Measurements from ENCODE around the gene GALNT7.

GALNT7 gene

GRCh38 chr4:173242466-173243250 is 74.0 kb downstream of the GALNT7 start:
- no peak for FAIRE-seq

DNA sequence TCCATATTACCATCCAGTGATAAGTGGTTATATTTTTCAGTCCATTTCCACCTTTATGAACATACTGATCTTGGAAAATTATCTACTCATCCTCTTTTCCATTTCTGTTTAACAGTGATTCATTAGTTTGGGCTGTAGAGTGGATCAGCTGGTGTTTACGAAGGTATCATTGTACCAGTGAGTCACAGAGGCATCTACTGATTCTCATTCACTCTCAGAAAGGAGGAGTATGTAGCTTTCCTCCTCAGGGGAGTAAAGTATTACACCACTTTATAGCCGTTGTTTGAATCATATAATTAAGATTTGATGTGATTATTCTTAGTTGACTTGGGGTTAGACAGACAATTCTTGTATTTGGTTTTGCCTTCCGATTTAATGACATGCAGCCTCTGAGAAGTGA is 74.7 kb downstream of the GALNT7 start:
- FAIRE-seq: no peak

DNA sequence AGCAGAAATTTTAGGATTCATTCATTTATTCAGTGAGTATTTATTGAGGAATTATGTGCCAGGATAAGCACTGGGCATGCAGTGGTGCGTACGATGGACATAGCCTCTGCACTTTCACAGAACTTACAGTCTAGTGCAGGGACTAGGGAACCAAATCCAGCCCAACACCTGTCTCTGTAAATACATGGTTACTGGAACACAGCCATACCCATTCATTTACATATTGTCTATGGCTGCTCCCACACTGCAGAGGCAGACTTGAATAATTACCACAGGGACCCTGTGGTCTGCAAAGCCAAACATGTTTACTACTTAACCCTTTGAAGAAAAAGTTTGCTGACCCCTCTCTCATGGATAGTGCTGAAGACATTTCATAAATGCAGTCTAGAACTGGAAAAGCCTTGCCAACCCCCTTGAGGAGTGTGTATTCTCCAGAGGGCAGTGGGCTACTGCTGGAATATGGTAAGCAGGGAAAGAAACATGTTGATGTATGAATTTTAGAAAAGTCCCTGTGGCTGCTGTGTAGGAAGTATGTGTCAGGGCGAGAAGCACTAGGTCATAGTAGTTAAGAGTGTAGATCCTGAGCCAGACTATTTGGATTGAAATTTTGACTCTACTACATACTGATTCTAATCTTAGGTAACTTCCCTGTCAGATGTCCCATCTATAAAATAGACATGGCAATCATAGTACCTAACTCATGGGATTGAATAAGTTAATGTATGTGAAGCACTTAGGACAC is 75.5 kb downstream of the GALNT7 start:
- FAIRE-seq: no peak

GRCh38 chr4:173245952-173246351 is 77.3 kb downstream of the GALNT7 start:
- no peak for FAIRE-seq

GRCh38 chr4:173246719-173247118 is 78.1 kb downstream of the GALNT7 start:
- FAIRE-seq: no peak

DNA sequence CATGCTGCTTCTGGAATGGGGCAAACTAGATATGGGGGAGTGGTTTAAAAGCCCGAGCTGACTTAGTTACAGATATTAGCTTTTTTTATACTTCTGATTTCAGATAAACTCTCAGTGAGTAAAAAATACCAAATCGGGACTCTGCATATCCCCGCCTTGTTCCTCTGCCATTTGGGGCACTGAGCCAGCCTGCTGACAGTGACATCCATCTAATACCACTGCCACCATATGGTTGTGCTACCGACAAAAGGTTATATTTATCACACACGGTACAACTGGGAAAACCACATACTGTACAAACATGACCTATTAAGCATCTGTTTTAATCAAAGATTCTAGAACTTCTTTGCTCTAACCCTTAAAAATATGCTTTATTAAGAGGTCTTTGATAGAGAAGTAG is 78.7 kb downstream of the GALNT7 start:
- FAIRE-seq: no peak

- FAIRE-seq: no peak
Observed at GRCh38 chr4:173248690-173249089, 80.1 kb downstream of the GALNT7 start.

- no peak for FAIRE-seq
Observed at GRCh38 chr4:173252024-173252935, 83.7 kb downstream of the GALNT7 start.

DNA sequence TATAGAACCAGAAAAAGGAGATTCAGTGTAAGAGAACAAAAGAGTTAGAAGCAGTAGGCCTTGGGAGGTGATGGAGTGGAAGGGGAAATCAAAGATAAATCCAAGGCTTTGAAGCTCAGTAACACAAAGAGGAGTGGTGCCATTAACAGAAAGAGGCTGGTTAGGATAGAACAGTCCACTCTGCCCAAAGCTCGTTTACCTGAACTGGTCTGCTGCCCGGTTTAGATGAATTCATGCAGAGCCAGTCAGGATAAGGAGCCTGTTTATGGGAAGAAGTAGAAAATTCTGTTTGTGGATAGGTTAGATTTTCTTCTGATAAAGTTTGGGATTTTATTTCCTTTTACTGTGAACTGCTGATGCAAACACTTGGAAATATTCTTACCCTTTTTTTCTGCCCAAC is 85.0 kb downstream of the GALNT7 start:
- no peak for FAIRE-seq

DNA sequence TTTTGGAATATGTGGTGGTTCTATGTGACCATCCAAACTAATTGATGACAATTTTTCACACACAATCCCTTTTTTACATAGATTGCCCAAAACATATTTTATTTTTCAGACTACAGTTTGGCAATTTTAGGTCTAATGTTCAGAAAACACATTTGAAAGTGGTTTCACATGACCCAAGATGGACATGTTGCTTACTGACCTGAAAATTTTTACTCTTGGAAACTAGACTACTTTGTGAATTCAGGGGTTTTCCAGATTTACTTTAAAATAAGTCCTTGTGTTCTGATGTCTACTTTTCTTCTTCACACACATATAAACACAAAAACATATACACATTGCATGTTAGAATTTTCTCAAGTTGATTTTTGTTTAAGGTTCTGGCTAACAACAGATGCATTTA is 86.0 kb downstream of the GALNT7 start:
- FAIRE-seq: no peak

DNA sequence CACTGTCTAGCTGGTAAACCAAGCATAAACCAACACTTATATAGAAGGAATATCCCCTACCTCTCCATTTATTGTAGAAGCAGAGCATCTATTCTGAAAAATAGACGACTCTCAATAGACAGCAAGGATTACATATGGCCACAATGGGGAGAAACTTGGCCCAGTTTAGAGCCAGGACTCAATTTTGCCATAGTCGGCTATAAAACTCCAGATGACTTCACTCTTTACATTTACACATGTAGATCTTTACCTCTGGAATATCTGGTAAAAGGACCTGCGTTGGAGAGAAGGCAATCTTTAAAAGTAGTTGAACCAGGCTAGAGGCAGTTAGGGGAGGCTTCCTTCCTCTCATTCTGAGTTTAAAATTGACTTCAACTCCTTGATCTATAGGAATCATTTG is 88.2 kb downstream of the GALNT7 start:
- no peak for FAIRE-seq

GRCh38 chr4:173257732-173258717 is 89.4 kb downstream of the GALNT7 start:
- FAIRE-seq: peak; percentile 81

GRCh38 chr4:173258866-173259265 is 90.3 kb downstream of the GALNT7 start:
- FAIRE-seq: no peak

GRCh38 chr4:173259310-173259709 is 90.7 kb downstream of the GALNT7 start:
- FAIRE-seq: no peak

DNA sequence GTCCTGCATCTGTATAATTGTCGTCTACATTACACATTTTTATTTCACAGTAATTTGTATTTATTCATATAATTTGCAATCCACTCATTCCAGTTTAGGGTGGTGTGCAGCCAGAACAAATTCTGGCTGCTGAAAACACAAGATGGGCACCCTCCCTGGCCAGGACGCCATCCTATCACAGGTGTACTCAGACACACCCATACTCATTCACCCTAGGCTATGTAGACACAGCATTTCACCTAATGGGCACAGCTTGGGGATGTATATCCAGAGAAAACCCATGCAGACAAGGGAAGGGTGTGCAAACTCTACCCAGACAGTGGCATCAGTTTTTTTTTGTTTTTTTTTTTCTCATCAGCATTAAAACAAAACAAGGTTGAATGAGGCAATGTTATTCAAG is 92.4 kb downstream of the GALNT7 start:
- no peak for FAIRE-seq

- FAIRE-seq: no peak
Observed at GRCh38 chr4:173262375-173262774, 93.8 kb downstream of the GALNT7 start.

- no peak for FAIRE-seq
Observed at GRCh38 chr4:173264245-173264644, 95.6 kb downstream of the GALNT7 start.

GRCh38 chr4:173264684-173265185 is 96.1 kb downstream of the GALNT7 start:
- FAIRE-seq: no peak

DNA sequence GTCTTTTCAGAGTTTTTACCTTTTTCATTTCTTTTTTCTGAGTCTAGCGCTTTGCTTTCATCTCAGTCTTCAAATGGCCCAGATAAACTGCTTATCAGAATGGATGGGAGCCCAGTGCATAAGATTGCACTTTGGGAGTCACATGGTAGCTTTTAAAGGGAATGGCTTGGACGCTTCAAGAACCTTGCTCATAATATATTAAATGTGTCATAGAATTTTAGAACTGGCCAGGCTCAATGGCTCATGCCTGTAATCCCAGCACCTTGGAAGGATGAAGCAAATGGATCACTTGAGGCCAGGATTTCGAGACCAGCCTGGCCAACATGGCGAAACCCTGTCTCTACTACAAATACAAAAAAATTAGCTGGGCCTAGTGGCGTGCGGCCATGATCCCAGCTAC is 97.1 kb downstream of the GALNT7 start:
- FAIRE-seq: no peak

DNA sequence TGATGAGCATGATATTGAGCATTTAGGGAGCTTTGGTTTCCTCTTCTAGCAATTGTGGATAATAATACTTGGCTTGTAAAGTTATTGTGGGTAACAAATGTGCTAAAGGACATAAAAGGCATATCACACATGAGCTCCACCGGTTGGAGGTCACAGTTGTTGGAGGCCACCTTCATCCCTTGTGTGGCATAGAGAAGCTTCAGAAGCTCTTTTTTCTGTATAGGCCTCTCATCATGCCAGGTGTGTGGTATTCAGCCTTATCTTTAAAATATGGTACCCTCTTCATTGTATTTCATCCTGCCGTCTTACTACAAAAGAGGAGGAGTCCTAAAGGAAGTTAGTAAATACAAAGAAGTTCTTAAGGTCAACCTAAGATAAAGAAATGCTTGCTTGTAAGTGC is 99.1 kb downstream of the GALNT7 start:
- FAIRE-seq: no peak

DNA sequence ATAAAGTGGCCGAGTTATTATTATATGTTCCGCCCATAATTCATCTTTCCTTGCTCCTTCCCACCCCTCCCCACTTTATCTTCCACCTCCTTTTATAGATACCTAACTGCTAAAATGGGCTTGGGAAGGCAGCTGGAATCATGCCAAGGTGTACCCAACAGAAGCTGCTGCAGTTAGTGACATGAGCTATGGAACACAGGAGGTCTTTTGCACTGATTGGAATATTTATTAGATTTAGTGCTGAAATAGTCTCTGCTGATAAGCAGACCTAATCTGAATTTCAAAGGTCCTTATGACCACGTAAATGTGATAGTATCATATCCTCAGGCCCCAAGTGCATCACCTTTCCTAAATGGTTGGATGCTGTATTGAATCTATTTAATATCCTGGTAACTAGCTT is 100.7 kb downstream of the GALNT7 start:
- FAIRE-seq: no peak

Data from G401.6 (cell line).